Activated T-helper 2 cell treated with anti-CD3 and anti-CD28 coated beads, Interferon-gamma antibody, Interleukin-2, Interleukin-4, amounts not matched to agents 10 μg/mL and 5 μg/mL and 100 μg/mL, durations not matched to agents 14 hours and 24 hours and 36 hours (primary cell): Measurements from ENCODE around the gene FXR2. TPM values are rescaled to one million over a fixed set of nuclear protein-coding genes. Genes with fewer than 3 reads are reported as not detected.

Experiments
- total RNA-seq: library from RNA; stranded (reverse); gene quantifications from 2 replicates; pipeline ENCODE4 v1.2.3, GENCODE V29; 2022

The FXR2 gene
- total RNA-seq, 1 donor from 2014 or later = 59.0 TPM

Other genes with a start within 250 kb of the FXR2 start
- 4.0 and 5.2 TPM in 2 replicates for gene TNK1, start 233.8 kb downstream of the FXR2 start, total RNA-seq
- gene PLSCR3, start 220.4 kb downstream of the FXR2 start, total RNA-seq = 75.4 and 76.2 TPM in 2 replicates
- gene TMEM256, start 210.8 kb downstream of the FXR2 start, total RNA-seq = 67.3 and 67.7 TPM in 2 replicates
- 3.9 and 4.2 TPM in 2 replicates for gene NLGN2, start 207.1 kb downstream of the FXR2 start, total RNA-seq
- gene SPEM1, start 194.6 kb downstream of the FXR2 start, total RNA-seq = not detected in 2 replicates
- gene SPEM2, start 189.3 kb downstream of the FXR2 start, total RNA-seq = not detected in 2 replicates
- gene SPEM3, start 186.0 kb downstream of the FXR2 start, total RNA-seq = not detected in 2 replicates
- gene TMEM102, start 179.5 kb downstream of the FXR2 start, total RNA-seq = 13.4 and 14.8 TPM in 2 replicates
- gene FGF11, start 175.4 kb downstream of the FXR2 start, total RNA-seq = 4.8 and 6.1 TPM in 2 replicates
- gene CHRNB1, start 169.8 kb downstream of the FXR2 start, total RNA-seq = 6.6 and 6.9 TPM in 2 replicates
- 20.2 and 20.3 TPM in 2 replicates for gene ZBTB4, start 135.3 kb downstream of the FXR2 start, total RNA-seq
- gene SLC35G6, start 133.5 kb downstream of the FXR2 start, total RNA-seq = not detected in 2 replicates
- 247 and 261 TPM in 2 replicates for gene POLR2A, start 130.5 kb downstream of the FXR2 start, total RNA-seq
- 31.8 and 36.0 TPM in 2 replicates for gene TNFSF12, start 65.8 kb downstream of the FXR2 start, total RNA-seq
- gene TNFSF13, start 56.1 kb downstream of the FXR2 start, total RNA-seq = 2.9 and 3.5 TPM in 2 replicates
- 64.9 and 69.6 TPM in 2 replicates for gene SENP3, start 53.0 kb downstream of the FXR2 start, total RNA-seq
- gene CD68, start 35.3 kb downstream of the FXR2 start, total RNA-seq = 9.6 and 10.1 TPM in 2 replicates
- gene MPDU1, start 31.0 kb downstream of the FXR2 start, total RNA-seq = 98.6 and 106 TPM in 2 replicates
- 0.21 and 0.60 TPM in 2 replicates for gene SOX15, start 24.8 kb downstream of the FXR2 start, total RNA-seq
- gene SAT2, start 12.9 kb upstream of the FXR2 start, total RNA-seq = 25.4 and 27.9 TPM in 2 replicates
- gene SHBG, start 15.2 kb upstream of the FXR2 start, total RNA-seq = 0.46 TPM in 1 of 2 replicates, not detected in the other
- 0.32 and 0.37 TPM in 2 replicates for gene ATP1B2, start 36.0 kb upstream of the FXR2 start, total RNA-seq
- 165 and 174 TPM in 2 replicates for gene TP53, start 72.6 kb upstream of the FXR2 start, total RNA-seq
- 33.2 and 34.5 TPM in 2 replicates for gene WRAP53, start 73.6 kb upstream of the FXR2 start, total RNA-seq
- gene EFNB3, start 90.3 kb upstream of the FXR2 start, total RNA-seq = not detected in 2 replicates
- not detected in 2 replicates for gene DNAH2, start 102.8 kb upstream of the FXR2 start, total RNA-seq
- 96.0 and 99.6 TPM in 2 replicates for gene KDM6B, start 219.3 kb upstream of the FXR2 start, total RNA-seq
- gene TMEM88, start 240.2 kb upstream of the FXR2 start, total RNA-seq = 4.1 and 6.1 TPM in 2 replicates
- gene NAA38, start 242.7 kb upstream of the FXR2 start, total RNA-seq = 52.6 and 53.0 TPM in 2 replicates
- gene CYB5D1, start 243.1 kb upstream of the FXR2 start, total RNA-seq = 8.8 and 10.5 TPM in 2 replicates